H1 (cell line): Measurements from ENCODE around the gene ATP1A1. TPM values are rescaled to one million over a fixed set of nuclear protein-coding genes. Genes with fewer than 3 reads are reported as not detected.

Experiments
- CTCF ChIP-seq, 3 experiments: IDR thresholded peaks; 1 replicate in 2 of 3; 2 replicates in 1 of 3; pipeline versions ENCODE4 v1.5.1 to v1.6.1; 2011; ENCODE audit warnings: low read length in 3 of 3, mild to moderate bottlenecking in 3 of 3, inconsistent platforms in 2 of 3, low read depth in 1 of 3, moderate library complexity in 1 of 3; ENCODE audit not compliant: insufficient read depth in 1 of 3; ENCODE audit errors: control extremely low read depth in 1 of 3
- RNF2 ChIP-seq: fragments of 200-900, 300-1000 bp; sonication (generic); IDR thresholded peaks from 2 replicates; pipeline ENCODE4 v1.7.1; 2016; ENCODE audit warnings: borderline replicate concordance, low read depth, mild to moderate bottlenecking, antibody characterized with exemption, low read length; ENCODE audit not compliant: poor library complexity, severe bottlenecking; ENCODE audit errors: missing control alignments
- SP4 ChIP-seq: IDR thresholded peaks from 2 replicates; pipeline ENCODE4 v1.6.1; 2012; ENCODE audit warnings: low read length, inconsistent platforms
- USF2 ChIP-seq: IDR thresholded peaks from 2 replicates; pipeline ENCODE4 v1.6.1; 2011; ENCODE audit warnings: low read length, improper control_type of control experiment
- polyA plus RNA-seq, 7 experiments: library from polyadenylated mRNA; depleted of rRNA in 3 of 7; stranded (reverse) in 5 of 7; unstranded in 2 of 7; fragments of >200 nt in 5 of 7; fragments of 200-250 nt in 2 of 7; gene quantifications; 1 replicate in 5 of 7; 2 replicates in 1 of 7; 4 replicates in 1 of 7; pipeline versions ENCODE4 v1.2.1 to v1.2.3, GENCODE V29; 2011 to 2013; ENCODE audit warnings: missing spikeins in 2 of 7, mixed read lengths in 2 of 7
- total RNA-seq: library from RNA; stranded (reverse); fragmentation: NEBNext Ultra II Directional; extraction: Animal tissue kit (Norgen Biotek cat#: 25700); gene quantifications from 2 replicates; pipeline ENCODE4 v1.2.1, GENCODE V29; 2021

Gene ATP1A1
- total and polyA plus RNA-seq, 2 of the 8 experiments (the other 6 are each of a cell fraction or from before 2014, with no cell fraction given), result 222 to 325 TPM

DNA sequence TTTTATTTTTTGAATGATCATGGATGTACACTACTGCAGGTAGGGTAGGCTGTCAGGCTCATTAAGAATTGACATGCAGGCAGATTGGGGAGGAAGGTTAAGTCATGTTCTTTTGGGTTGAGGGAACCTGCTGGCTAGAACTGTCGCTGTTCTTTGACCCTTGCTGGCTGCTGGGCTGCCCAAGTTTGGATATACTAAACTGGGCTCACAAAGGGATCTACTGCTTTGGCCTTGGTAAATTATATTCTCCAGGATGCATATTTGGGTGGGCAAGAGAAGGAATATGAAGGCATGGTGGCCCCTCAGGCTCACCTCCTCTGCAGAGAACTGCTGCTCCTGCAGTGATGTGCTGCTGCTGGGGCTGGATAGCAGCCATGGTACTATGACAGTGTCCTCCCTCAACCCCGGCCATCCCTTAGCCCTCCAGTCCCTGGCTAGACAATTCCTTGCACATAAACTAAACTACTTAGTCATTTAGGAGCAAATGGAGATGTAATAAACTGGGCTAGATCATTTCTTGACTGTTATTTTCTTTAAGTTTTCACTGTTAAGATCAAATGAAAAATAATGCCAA lies 6.1 kb downstream of the ATP1A1 start (continued):
- TF ChIP-seq USF2 (no peak), RNF2 (no peak), CTCF (IDR thresholded peaks at IDR 0.05; ENCODE audit: control extremely low read depth in 1 of 3, insufficient read depth in 1 of 3, low read depth in 1 of 3, low read length in 3 of 3) (no peak), SP4 (no peak)
